Duodenal mucosa (tissue), 2 donors: Measurements from ENCODE around the gene FBXO33.

Experiments used
- H3K27ac ChIP-seq: one replicate; pipeline ENCODE4 v1.7.0; 2013; ENCODE audit warnings: low read depth, low read length
- H3K27me3 ChIP-seq, 2 donors: one replicate each; pipeline ENCODE4 v1.7.0; 2013; ENCODE audit warnings: low read length in 2 of 2, control low read depth in 1 of 2; ENCODE audit not compliant: insufficient read depth in 2 of 2, control insufficient read depth in 1 of 2
- H3K36me3 ChIP-seq, 2 donors: one replicate each; pipeline ENCODE4 v1.7.0; 2013; ENCODE audit warnings: low read length in 2 of 2, control low read depth in 1 of 2; ENCODE audit not compliant: insufficient read depth in 2 of 2, control insufficient read depth in 1 of 2
- H3K4me1 ChIP-seq, 2 donors: one replicate each; pipeline ENCODE4 v1.7.0; 2013; ENCODE audit warnings: low read length in 2 of 2, control low read depth in 1 of 2; ENCODE audit not compliant: insufficient read depth in 2 of 2, control insufficient read depth in 1 of 2
- H3K4me3 ChIP-seq, 2 donors: one replicate each; pipeline ENCODE4 v1.7.0; 2013; ENCODE audit warnings: low read length in 2 of 2, low read depth in 1 of 2
- H3K9ac ChIP-seq, 2 donors: one replicate each; pipeline ENCODE4 v1.7.0; 2013; ENCODE audit warnings: low read length in 2 of 2, low read depth in 1 of 2
- H3K9me3 ChIP-seq, 2 donors: one replicate each; pipeline ENCODE4 v1.7.0; 2013; ENCODE audit warnings: low read length in 2 of 2, control low read depth in 1 of 2; ENCODE audit not compliant: control insufficient read depth in 1 of 2

FBXO33 gene, protein sequence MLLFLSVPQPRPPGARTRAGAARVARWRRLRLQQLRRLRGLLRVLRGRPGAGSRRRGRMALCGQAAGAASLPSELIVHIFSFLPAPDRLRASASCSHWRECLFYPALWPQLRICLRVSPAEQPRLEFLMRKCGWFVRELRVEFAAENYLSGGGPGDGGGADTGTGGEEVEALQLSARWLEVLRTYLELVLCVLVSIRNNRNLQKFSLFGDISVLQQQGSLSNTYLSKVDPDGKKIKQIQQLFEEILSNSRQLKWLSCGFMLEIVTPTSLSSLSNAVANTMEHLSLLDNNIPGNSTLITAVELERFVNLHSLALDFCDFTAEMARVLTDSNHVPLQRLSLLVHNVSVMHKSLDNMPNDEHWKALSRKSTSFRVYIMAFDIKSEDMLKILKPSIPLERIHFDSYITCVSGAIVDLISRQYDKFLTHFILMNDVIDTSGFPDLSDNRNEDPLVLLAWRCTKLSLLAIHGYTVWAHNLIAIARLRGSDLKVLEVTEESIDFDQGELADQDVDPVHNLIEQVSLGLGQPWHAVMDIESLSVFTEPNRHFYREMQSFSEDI

DNA sequence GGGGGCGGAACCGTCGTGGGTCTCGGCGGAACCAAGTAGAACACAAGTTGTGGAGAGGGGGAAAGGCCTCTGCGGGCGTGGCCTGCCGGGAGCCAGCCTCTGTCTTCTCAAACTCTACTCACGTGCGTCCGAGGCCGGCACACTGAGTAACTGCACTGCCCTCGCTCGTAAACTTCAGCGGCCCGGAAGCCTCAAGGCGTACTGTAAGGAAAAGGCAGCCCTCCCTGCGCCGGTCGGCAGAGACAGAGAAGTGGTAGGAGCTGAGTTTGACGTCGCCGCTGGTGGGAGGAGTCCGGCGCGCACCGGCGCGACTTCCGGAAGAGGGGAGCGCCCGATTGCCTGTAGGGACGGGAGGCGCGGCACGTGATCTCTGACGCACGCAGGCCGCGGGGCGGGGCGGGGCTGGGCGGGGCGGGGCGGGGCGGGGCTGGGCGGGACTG lies at the start of gene FBXO33:
FBXO33 (minus strand) TSS at position 255 of the 440 bp plus-strand sequence. CDS start 271 bp downstream, outside the sequence.
- Histone ChIP-seq H3K4me3 (peak within 1 kb of the TSS; percentile 83 to 97), H3K27ac (peak within 1 kb of the TSS; percentile 100), H3K9ac (peak within 1 kb of the TSS; percentile 88 to 96), H3K9me3 (no peaks in the 10 kb centered on the region), H3K4me1 (peaks cover 25 to 31% of the 10 kb centered on the region in 2 donors), H3K27me3 (no peaks in the 10 kb centered on the region), H3K36me3 (no peaks in the 10 kb centered on the region)

GRCh38 chr14:39474416-39474911 lies 42.2 kb upstream of the FBXO33 start:
- Histone ChIP-seq H3K4me1 (no peaks in the 10 kb centered on the region), H3K9ac (no peak overlapping the region), H3K36me3 (no peaks in the 10 kb centered on the region), H3K4me3 (no peak overlapping the region), H3K9me3 (no peaks in the 10 kb centered on the region), H3K27ac (no peak overlapping the region), H3K27me3 (no peaks in the 10 kb centered on the region)

- Histone ChIP-seq H3K4me1 (peaks cover 0 to 3% of the 10 kb centered on the region in 2 donors), H3K9ac (no peak overlapping the region), H3K27me3 (no peaks in the 10 kb centered on the region), H3K4me3 (no peak overlapping the region), H3K9me3 (no peaks in the 10 kb centered on the region), H3K36me3 (no peaks in the 10 kb centered on the region), H3K27ac (no peak overlapping the region)
These were observed 39.8 kb upstream of the FBXO33 start for GRCh38 chr14:39472078-39472477.

- H3K9ac ChIP-seq: no peak overlapping the region
- no peak overlapping the region for H3K4me3 ChIP-seq
- H3K27ac ChIP-seq: no peak overlapping the region
- no peaks in the 10 kb centered on the region for H3K27me3 ChIP-seq
- H3K9me3 ChIP-seq: no peaks in the 10 kb centered on the region
- peaks cover 0 to 3% of the 10 kb centered on the region in 2 donors for H3K4me1 ChIP-seq
- H3K36me3 ChIP-seq: no peaks in the 10 kb centered on the region
These were observed 37.0 kb upstream of the FBXO33 start for GRCh38 chr14:39469094-39469710.

- no peak overlapping the region for H3K27ac ChIP-seq
- H3K9ac ChIP-seq: no peak overlapping the region
- no peaks in the 10 kb centered on the region for H3K9me3 ChIP-seq
These were observed 35.8 kb upstream of the FBXO33 start for GRCh38 chr14:39467889-39468524.

GRCh38 chr14:39459795-39460478 lies 27.7 kb upstream of the FBXO33 start:
- Histone ChIP-seq H3K9ac (no peak overlapping the region), H3K27me3 (no peaks in the 10 kb centered on the region), H3K36me3 (no peaks in the 10 kb centered on the region), H3K9me3 (no peaks in the 10 kb centered on the region), H3K4me3 (no peak overlapping the region), H3K4me1 (no peaks in the 10 kb centered on the region), H3K27ac (no peak overlapping the region)

More at GRCh38 chr14:39467889-39468524, 35.8 kb upstream of the FBXO33 start:
- no peaks in the 10 kb centered on the region for H3K36me3 ChIP-seq
- H3K4me1 ChIP-seq: peaks cover 0 to 3% of the 10 kb centered on the region in 2 donors
- H3K27me3 ChIP-seq: no peaks in the 10 kb centered on the region
- H3K4me3 ChIP-seq: no peak overlapping the region

DNA sequence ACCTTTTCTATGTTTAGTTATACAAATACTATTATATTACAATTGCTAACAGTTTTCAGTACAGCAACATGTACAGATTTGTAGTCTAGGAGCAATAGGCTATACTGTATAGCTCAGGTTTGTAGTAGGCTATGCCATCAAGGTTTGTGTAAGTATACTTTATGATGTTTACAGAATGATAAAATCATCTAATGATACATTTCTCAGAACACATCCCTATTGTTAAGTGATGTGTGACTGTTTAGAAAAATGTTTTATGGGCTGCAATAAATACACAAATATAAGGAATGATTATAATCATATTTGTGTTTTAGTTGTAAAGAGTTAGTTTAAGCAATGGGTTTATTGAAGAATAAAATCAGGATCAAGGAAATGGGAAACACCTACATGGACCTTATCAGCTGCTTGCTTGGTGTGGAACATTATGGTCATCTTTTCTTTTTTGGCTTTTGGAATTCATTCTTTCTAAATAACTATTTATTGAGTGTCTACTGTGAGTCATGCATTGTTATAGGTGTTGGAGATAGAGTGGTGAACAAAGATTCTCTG lies 24.5 kb upstream of the FBXO33 start:
- Histone ChIP-seq H3K9ac (no peak overlapping the region), H3K27ac (no peak overlapping the region), H3K4me3 (no peak overlapping the region), H3K27me3 (no peaks in the 10 kb centered on the region), H3K4me1 (no peaks in the 10 kb centered on the region), H3K36me3 (no peaks in the 10 kb centered on the region), H3K9me3 (no peaks in the 10 kb centered on the region)

DNA sequence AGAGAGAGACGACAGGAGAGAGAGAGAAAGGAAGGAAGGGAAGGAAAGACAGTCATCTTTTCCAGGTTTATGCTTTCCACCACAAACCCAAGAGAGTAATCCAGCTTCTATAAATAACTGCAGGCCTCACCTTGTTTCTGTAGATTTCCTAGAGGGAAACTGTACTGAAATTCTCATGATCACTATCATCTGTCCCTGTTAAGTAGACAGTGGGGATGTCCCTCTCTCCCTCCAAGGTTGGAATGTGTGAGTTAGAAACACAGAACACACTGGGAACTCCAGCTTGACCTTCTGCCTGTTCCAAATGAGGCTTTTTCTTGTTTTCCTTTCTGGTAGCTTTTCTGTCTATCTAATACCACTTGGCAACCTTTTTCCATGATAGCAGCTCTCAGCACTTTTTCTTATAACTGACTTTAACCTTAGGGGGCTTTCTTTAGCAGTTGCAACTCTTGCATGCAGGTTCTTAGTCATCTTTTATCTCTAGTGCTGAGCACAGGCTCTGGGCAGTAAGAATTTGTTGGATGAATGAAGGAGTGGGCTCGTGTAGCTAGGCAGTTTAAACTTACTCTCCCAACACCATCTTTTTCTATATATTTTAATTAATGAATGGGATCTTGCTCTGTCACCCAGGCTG lies 22.8 kb upstream of the FBXO33 start:
- Histone ChIP-seq H3K27me3 (no peaks in the 10 kb centered on the region), H3K9me3 (no peaks in the 10 kb centered on the region), H3K27ac (no peak overlapping the region), H3K4me3 (no peak overlapping the region), H3K4me1 (no peaks in the 10 kb centered on the region), H3K9ac (no peak overlapping the region), H3K36me3 (no peaks in the 10 kb centered on the region)

- Histone ChIP-seq H3K4me1 (peaks cover 0 to 13% of the 10 kb centered on the region in 2 donors), H3K36me3 (no peaks in the 10 kb centered on the region), H3K9ac (no peak overlapping the region), H3K4me3 (no peak overlapping the region), H3K27ac (no peak overlapping the region), H3K27me3 (no peaks in the 10 kb centered on the region), H3K9me3 (no peaks in the 10 kb centered on the region)
These were observed 20.4 kb upstream of the FBXO33 start for GRCh38 chr14:39452680-39453079.
